ENCODE results near the gene DAP. TPM values are rescaled to one million over a fixed set of nuclear protein-coding genes. Genes with fewer than 3 reads are reported as not detected.

The DAP gene
- total RNA-seq, 1 donor from 2014 or later: 74.4 TPM

DNA sequence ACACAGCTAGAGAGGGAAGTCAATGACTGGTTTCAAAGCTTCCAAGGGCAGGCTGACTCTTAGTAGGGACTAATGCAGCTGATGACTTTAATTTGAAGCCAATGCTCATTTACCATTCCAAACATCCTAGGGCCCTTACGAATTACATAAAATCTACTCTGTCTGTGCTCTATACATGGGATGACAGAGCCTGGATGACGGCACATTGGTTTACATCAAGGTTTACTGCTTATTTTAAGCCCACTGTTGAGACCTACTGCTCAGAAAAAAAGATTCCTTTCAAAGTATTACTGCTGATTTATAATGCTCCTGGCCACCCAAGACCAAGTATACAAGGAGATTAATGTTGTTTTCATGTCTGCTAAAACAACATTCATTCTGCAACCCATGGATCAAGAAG, 74.1 kb downstream of the DAP start:
- H3K9me3 ChIP-seq: no peaks in the 10 kb centered on the region
- peaks cover 0 to 12% of the 10 kb centered on the region in 2 donors for H3K36me3 ChIP-seq
- DNase-seq (ENCODE audit: extremely low spot score in 2 of 2): no peak
- H3K27me3 ChIP-seq: no peaks in the 10 kb centered on the region
- TF ChIP-seq POLR2A (IDR thresholded peaks at IDR 0.05): no peak
- no peak for TF ChIP-seq CTCF (IDR thresholded peaks at IDR 0.05)
- no peak for TF ChIP-seq POLR2AphosphoS5 (IDR thresholded peaks at IDR 0.05; ENCODE audit: insufficient read depth in 1 of 2, low read depth in 1 of 2)
- H3K4me3 ChIP-seq: no peak overlapping the region
- no peaks in the 10 kb centered on the region for H3K4me1 ChIP-seq
- H3K27ac ChIP-seq: no peak overlapping the region
- intact Hi-C loops (cut with DNase I): no loop called here

- Histone ChIP-seq H3K36me3 (peaks cover 0 to 28% of the 10 kb centered on the region in 2 donors), H3K4me1 (no peaks in the 10 kb centered on the region), H3K27ac (no peak overlapping the region), H3K27me3 (no peaks in the 10 kb centered on the region), H3K9me3 (no peaks in the 10 kb centered on the region), H3K4me3 (no peak overlapping the region)
- TF ChIP-seq POLR2AphosphoS5 (IDR thresholded peaks at IDR 0.05; ENCODE audit: insufficient read depth in 1 of 2, low read depth in 1 of 2): no peak
- intact Hi-C loops (cut with DNase I): no loop called here
- DNase-seq (ENCODE audit: extremely low spot score in 2 of 2): no peak
These were observed 75.9 kb downstream of the DAP start for GRCh38 chr5:10685115-10685521.

- no peaks in the 10 kb centered on the region for H3K9me3 ChIP-seq
- no peak for TF ChIP-seq POLR2AphosphoS5 (IDR thresholded peaks at IDR 0.05; ENCODE audit: insufficient read depth in 1 of 2, low read depth in 1 of 2)
- TF ChIP-seq CTCF (IDR thresholded peaks at IDR 0.05): no peak
- TF ChIP-seq POLR2A (IDR thresholded peaks at IDR 0.05): no peak
- no peak for DNase-seq (ENCODE audit: extremely low spot score in 2 of 2)
- intact Hi-C loops (cut with DNase I): no loop called here
- peaks cover 2 to 35% of the 10 kb centered on the region in 2 donors for H3K36me3 ChIP-seq
- no peak overlapping the region for H3K27ac ChIP-seq
- H3K27me3 ChIP-seq: no peaks in the 10 kb centered on the region
- H3K4me3 ChIP-seq: no peak overlapping the region
- H3K4me1 ChIP-seq: no peaks in the 10 kb centered on the region
These were observed 76.5 kb downstream of the DAP start for GRCh38 chr5:10684303-10685086.

DNA sequence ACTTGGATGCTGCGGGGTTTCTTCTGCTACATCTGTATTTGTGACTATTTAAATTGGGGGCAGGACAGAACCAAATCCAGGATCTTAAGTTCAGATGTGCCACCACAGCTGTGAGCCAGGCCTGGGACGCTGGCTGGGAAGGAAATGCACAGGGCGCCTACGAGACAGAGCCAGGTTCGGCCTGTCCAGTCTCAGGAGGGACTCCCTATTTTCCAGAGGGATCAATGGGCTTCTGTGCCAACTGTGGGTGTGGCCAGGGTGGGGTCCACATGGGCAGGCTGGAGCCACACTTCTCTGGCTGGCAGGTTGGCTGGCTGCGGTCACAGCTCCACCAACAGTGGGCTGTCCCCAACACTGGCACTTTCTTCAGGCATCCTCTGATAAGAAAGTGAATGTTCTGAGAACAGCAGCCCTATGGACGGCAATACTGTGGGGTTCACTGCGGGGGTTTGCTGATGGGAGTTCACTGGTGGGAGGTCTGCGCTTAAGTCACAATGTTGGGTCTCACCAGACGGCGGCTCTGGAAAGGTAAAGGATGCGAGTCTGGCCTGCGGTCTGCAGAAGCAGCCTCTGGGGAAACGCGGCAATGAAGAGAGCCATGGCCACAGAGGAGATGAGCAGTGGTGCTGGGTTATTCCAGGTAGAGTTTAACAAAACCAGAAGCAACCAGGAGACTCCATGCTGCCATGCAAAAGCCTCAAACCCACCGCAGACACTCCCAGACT, 78.1 kb downstream of the DAP start:
- H3K4me1 ChIP-seq: no peaks in the 10 kb centered on the region
- no peak overlapping the region for H3K4me3 ChIP-seq
- H3K9me3 ChIP-seq: no peaks in the 10 kb centered on the region
- intact Hi-C loops (cut with DNase I): no loop called here
- H3K27ac ChIP-seq: no peak overlapping the region
- DNase-seq (ENCODE audit: extremely low spot score in 2 of 2): no peak
- TF ChIP-seq POLR2AphosphoS5 (IDR thresholded peaks at IDR 0.05; ENCODE audit: insufficient read depth in 1 of 2, low read depth in 1 of 2) (no peak), CTCF (IDR thresholded peaks at IDR 0.05) (no peak), POLR2A (IDR thresholded peaks at IDR 0.05) (no peak)
- H3K27me3 ChIP-seq: no peaks in the 10 kb centered on the region
- peaks cover 7 to 37% of the 10 kb centered on the region in 2 donors for H3K36me3 ChIP-seq

DNA sequence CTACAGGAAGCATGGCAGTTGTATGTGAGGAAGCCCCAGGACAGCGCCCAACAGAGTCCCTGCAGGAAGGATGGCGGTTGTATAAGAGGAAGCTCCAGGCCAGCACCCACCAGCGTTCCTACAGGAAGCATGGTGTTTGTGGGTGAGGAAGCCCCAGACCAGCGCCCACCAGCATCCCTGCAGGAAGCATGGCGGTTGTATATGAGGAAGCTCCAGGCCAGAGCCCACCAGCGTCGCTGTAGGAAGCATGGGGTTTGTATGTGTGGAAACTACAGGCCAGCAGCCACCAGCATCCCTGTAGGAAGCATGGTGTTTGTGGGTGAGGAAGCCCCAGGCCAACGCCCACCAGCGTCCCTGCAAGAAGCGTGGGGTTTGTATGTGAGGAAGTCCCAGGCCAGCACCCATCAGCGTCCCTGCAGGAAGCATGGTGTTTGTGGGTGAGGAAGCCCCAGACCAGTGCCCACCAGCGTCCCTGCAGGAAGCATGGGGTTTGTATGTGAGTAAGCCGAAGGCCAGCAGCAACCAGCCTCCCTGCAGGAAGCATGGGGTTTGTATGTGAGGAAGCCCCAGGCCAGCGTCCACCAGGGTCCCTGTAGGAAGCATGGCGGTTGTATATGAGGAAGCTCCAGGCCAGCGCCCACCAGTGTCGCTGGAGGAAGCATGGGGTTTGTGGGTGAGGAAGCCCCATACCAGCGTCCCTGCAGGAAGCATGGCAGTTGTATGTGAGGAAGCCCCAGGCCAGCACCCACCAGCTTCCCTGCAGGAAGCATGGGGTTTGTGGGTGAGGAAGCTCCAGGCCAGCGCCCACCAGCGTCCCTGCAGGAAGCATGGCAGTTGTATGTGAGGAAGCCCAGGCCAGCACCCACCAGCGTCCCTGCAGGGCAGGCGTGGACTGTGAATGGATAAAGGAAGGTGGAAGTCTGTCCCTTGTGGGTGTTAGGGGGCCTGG, 79.0 kb downstream of the DAP start:
- no peak for DNase-seq (ENCODE audit: extremely low spot score in 2 of 2)
- no peak overlapping the region for H3K4me3 ChIP-seq
- peaks cover 7 to 37% of the 10 kb centered on the region in 2 donors for H3K36me3 ChIP-seq
- no peaks in the 10 kb centered on the region for H3K4me1 ChIP-seq
- H3K27ac ChIP-seq: no peak overlapping the region
- intact Hi-C loops (cut with DNase I): no loop called here
- TF ChIP-seq CTCF (IDR thresholded peaks at IDR 0.05): no peak
- TF ChIP-seq POLR2AphosphoS5 (IDR thresholded peaks at IDR 0.05; ENCODE audit: insufficient read depth in 1 of 2, low read depth in 1 of 2): no peak
- no peak for TF ChIP-seq POLR2A (IDR thresholded peaks at IDR 0.05)
- no peaks in the 10 kb centered on the region for H3K9me3 ChIP-seq
- H3K27me3 ChIP-seq: no peaks in the 10 kb centered on the region
